Smooth muscle cell (in vitro differentiated cells): Measurements from ENCODE around the gene PSME4. TPM values are rescaled to one million over a fixed set of nuclear protein-coding genes. Genes with fewer than 3 reads are reported as not detected.

Experiments
- DNase-seq: peaks from one replicate; lab custom pipeline; 2025; ENCODE audit not compliant: unreplicated experiment; lab: John Stamatoyannopoulos, UW
- H2AFZ ChIP-seq: fragments of 200-600 bp; sonication (generic); 2 replicates; pipeline ENCODE4 v1.6.0; 2016; ENCODE audit warnings: antibody characterized with exemption, low read depth, mild to moderate bottlenecking
- H3F3A ChIP-seq: fragments of 200-600 bp; sonication (generic); 2 replicates; pipeline ENCODE4 v1.6.0; 2017; ENCODE audit warnings: antibody characterized with exemption, low read depth
- H3K27ac ChIP-seq: fragments of 200-600 bp; sonication (generic); 2 replicates; pipeline ENCODE4 v1.5.1; 2016; ENCODE audit warnings: low read depth, mild to moderate bottlenecking
- H3K27me3 ChIP-seq: fragments of 200-600 bp; sonication (generic); 2 replicates; pipeline ENCODE4 v1.6.1; 2016; ENCODE audit warnings: low read depth, mild to moderate bottlenecking
- H3K36me3 ChIP-seq: fragments of 200-600 bp; sonication (generic); 2 replicates; pipeline ENCODE4 v1.5.1; 2016; ENCODE audit warnings: low read depth
- H3K4me1 ChIP-seq: fragments of 200-600 bp; sonication (generic); 2 replicates; pipeline ENCODE4 v1.5.1; 2016; ENCODE audit warnings: low read depth
- H3K4me2 ChIP-seq: fragments of 200-600 bp; sonication (generic); 2 replicates; pipeline ENCODE4 v1.6.0; 2016; ENCODE audit warnings: mild to moderate bottlenecking
- H3K4me3 ChIP-seq: fragments of 200-600 bp; sonication (generic); 2 replicates; pipeline ENCODE4 v1.5.1; 2016; ENCODE audit warnings: mild to moderate bottlenecking
- H3K79me2 ChIP-seq: fragments of 200-600 bp; sonication (generic); 2 replicates; pipeline ENCODE4 v1.6.0; 2016; ENCODE audit warnings: low read depth, mild to moderate bottlenecking
- H3K9ac ChIP-seq: fragments of 200-600 bp; sonication (generic); 2 replicates; pipeline ENCODE4 v1.6.0; 2016; ENCODE audit warnings: low read depth
- H3K9me3 ChIP-seq: fragments of 200-600 bp; sonication (generic); replicated peaks from 2 replicates; pipeline ENCODE4 v1.5.1; 2016; ENCODE audit warnings: low read depth
- H4K20me1 ChIP-seq: fragments of 200-600 bp; sonication (generic); 2 replicates; pipeline ENCODE4 v1.6.0; 2016; ENCODE audit warnings: low read depth
- CTCF ChIP-seq: fragments of 200-600 bp; sonication (generic); IDR thresholded peaks from 2 replicates; pipeline ENCODE4 v1.5.1; 2017; ENCODE audit warnings: borderline replicate concordance, mild to moderate bottlenecking, antibody characterized with exemption; ENCODE audit not compliant: insufficient read depth, poor library complexity, severe bottlenecking
- WGBS: methylation state at CpG from one replicate; pipeline ENCODE4 v1.1.7; 2016; ENCODE audit warnings: low lambda C conversion rate; 5-methylcytosine and 5-hydroxymethylcytosine counted together
- polyA plus RNA-seq: library from polyadenylated mRNA; unstranded; fragments of >200 nt; fragmentation: Nextera tagmentation; extraction: Ambion mirVana; gene quantifications from 2 replicates; pipeline ENCODE4 v1.2.1, GENCODE V29; 2016
- total RNA-seq: library from RNA; depleted of rRNA; stranded (reverse); fragments of >200 nt; gene quantifications from 2 replicates; pipeline ENCODE4 v1.2.3, GENCODE V29; 2014

PSME4 gene
- total and polyA plus RNA-seq, 2 experiments from 2014 or later, result 11.3 to 65.2 TPM

GRCh38 chr2:53949457-53949856 is 21.3 kb downstream of the PSME4 start:
- Histone ChIP-seq H3F3A (no peaks in the 10 kb centered on the region), H2AFZ (no peak overlapping the region), H3K27ac (no peak overlapping the region), H4K20me1 (peaks cover 84% of the 10 kb centered on the region), H3K9ac (no peak overlapping the region), H3K4me2 (no peak overlapping the region), H3K9me3 (no peaks in the 10 kb centered on the region), H3K4me1 (no peaks in the 10 kb centered on the region), H3K4me3 (no peak overlapping the region), H3K79me2 (peaks cover 83% of the 10 kb centered on the region), H3K36me3 (peaks cover 20% of the 10 kb centered on the region), H3K27me3 (no peaks in the 10 kb centered on the region)
- no peak for TF ChIP-seq CTCF
- no peak for DNase-seq
- 100% methylated on average over 1 of the region's 1 CpG for WGBS

GRCh38 chr2:53945538-53945937 is 25.3 kb downstream of the PSME4 start:
- TF ChIP-seq CTCF, result no peak
- Histone ChIP-seq H3K4me1 (no peaks in the 10 kb centered on the region), H4K20me1 (peaks cover 69% of the 10 kb centered on the region), H3K4me3 (no peak overlapping the region), H3K9ac (no peak overlapping the region), H3K9me3 (no peaks in the 10 kb centered on the region), H3K4me2 (no peak overlapping the region), H3F3A (no peaks in the 10 kb centered on the region), H3K79me2 (peaks cover 66% of the 10 kb centered on the region), H2AFZ (no peak overlapping the region), H3K36me3 (peaks cover 24% of the 10 kb centered on the region), H3K27me3 (no peaks in the 10 kb centered on the region), H3K27ac (no peak overlapping the region)
- DNase-seq, result no peak
- 100% methylated on average over 1 of the region's 1 CpG for WGBS

- H3K4me2 ChIP-seq, result no peak overlapping the region
- H3K4me3 ChIP-seq, result no peak overlapping the region
- H4K20me1 ChIP-seq, result peaks cover 64% of the 10 kb centered on the region
- no peak overlapping the region for H3K9ac ChIP-seq
- peaks cover 27% of the 10 kb centered on the region for H3K36me3 ChIP-seq
- H3K9me3 ChIP-seq, result no peaks in the 10 kb centered on the region
- no peaks in the 10 kb centered on the region for H3K27me3 ChIP-seq
- H2AFZ ChIP-seq, result no peak overlapping the region
- no peak for TF ChIP-seq CTCF
- no peak overlapping the region for H3K27ac ChIP-seq
- H3F3A ChIP-seq, result no peaks in the 10 kb centered on the region
- H3K79me2 ChIP-seq, result peaks cover 66% of the 10 kb centered on the region
- DNase-seq, result no peak
- no peaks in the 10 kb centered on the region for H3K4me1 ChIP-seq
- WGBS, result 100% methylated on average over 1 of the region's 1 CpG
Measured at GRCh38 chr2:53944542-53944941, 26.3 kb downstream of the PSME4 start.

GRCh38 chr2:53942280-53942679 is 28.5 kb downstream of the PSME4 start:
- no peak overlapping the region for H3K4me3 ChIP-seq
- peaks cover 48% of the 10 kb centered on the region for H4K20me1 ChIP-seq
- no peak overlapping the region for H3K9ac ChIP-seq
- no peak overlapping the region for H3K27ac ChIP-seq
- H3K79me2 ChIP-seq, result peaks cover 54% of the 10 kb centered on the region
- H3K4me1 ChIP-seq, result no peaks in the 10 kb centered on the region
- H2AFZ ChIP-seq, result no peak overlapping the region
- DNase-seq, result no peak
- TF ChIP-seq CTCF, result no peak
- H3K36me3 ChIP-seq, result peaks cover 21% of the 10 kb centered on the region
- H3K4me2 ChIP-seq, result no peak overlapping the region
- H3K27me3 ChIP-seq, result no peaks in the 10 kb centered on the region
- WGBS, result 97% methylated on average over 1 of the region's 1 CpG
- no peaks in the 10 kb centered on the region for H3K9me3 ChIP-seq
- no peaks in the 10 kb centered on the region for H3F3A ChIP-seq
